KMS-11 (cell line): Measurements from ENCODE around the gene THAP11.
A peak's percentile ranks its signal among the peaks of the same experiment; 100 is the strongest.

ENCODE experiments used
- H2AFZ ChIP-seq: fragments of 200-600 bp; sonication (generic); 2 replicates; pipeline ENCODE4 v1.6.1; 2016; ENCODE audit warnings: antibody characterized with exemption, mixed run types, low read depth
- H3K27ac ChIP-seq: fragments of 200-600 bp; sonication (generic); 2 replicates; pipeline ENCODE4 v1.6.1; 2016; ENCODE audit warnings: mild to moderate bottlenecking, mixed run types
- H3K27me3 ChIP-seq: fragments of 200-600 bp; sonication (generic); 2 replicates; pipeline ENCODE4 v1.6.1; 2017; ENCODE audit warnings: mild to moderate bottlenecking, low read depth, mixed run types, moderate library complexity; ENCODE audit not compliant: insufficient read depth
- H3K36me3 ChIP-seq: fragments of 200-600 bp; sonication (generic); 2 replicates; pipeline ENCODE4 v1.6.1; 2017; ENCODE audit warnings: mild to moderate bottlenecking, mixed run types; ENCODE audit not compliant: insufficient read depth
- H3K4me1 ChIP-seq: fragments of 200-600 bp; sonication (generic); 2 replicates; pipeline ENCODE4 v1.6.1; 2016; ENCODE audit warnings: mild to moderate bottlenecking, low read depth, mixed run types; ENCODE audit not compliant: poor library complexity, severe bottlenecking
- H3K4me2 ChIP-seq: fragments of 200-600 bp; sonication (generic); 2 replicates; pipeline ENCODE4 v1.7.0; 2016; ENCODE audit warnings: mild to moderate bottlenecking, mixed run types
- H3K4me3 ChIP-seq: fragments of 200-600 bp; sonication (generic); IDR thresholded peaks from 2 replicates; pipeline ENCODE4 v1.6.1; 2017; ENCODE audit warnings: low read depth, low read length, mixed read lengths; ENCODE audit not compliant: insufficient read depth
- H3K79me2 ChIP-seq: fragments of 200-600 bp; sonication (generic); 2 replicates; pipeline ENCODE4 v1.6.1; 2016; ENCODE audit warnings: low read depth, mixed run types; ENCODE audit not compliant: insufficient read depth
- H3K9ac ChIP-seq: fragments of 200-600 bp; sonication (generic); 2 replicates; pipeline ENCODE4 v1.6.1; 2016; ENCODE audit warnings: mild to moderate bottlenecking, mixed run types
- H4K20me1 ChIP-seq: fragments of 200-600 bp; sonication (generic); 2 replicates; pipeline ENCODE4 v1.6.1; 2016; ENCODE audit warnings: mild to moderate bottlenecking, mixed run types; ENCODE audit not compliant: insufficient read depth
- TF ChIP-seq, protein P1 (sequence below): fragments of 200-600 bp; sonication (generic); conservative IDR thresholded peaks from 2 replicates; pipeline ENCODE4 v1.6.1; 2017; ENCODE audit warnings: low read depth, mild to moderate bottlenecking, antibody characterized with exemption, low read length, moderate library complexity, mixed read lengths

THAP11 gene

DNA sequence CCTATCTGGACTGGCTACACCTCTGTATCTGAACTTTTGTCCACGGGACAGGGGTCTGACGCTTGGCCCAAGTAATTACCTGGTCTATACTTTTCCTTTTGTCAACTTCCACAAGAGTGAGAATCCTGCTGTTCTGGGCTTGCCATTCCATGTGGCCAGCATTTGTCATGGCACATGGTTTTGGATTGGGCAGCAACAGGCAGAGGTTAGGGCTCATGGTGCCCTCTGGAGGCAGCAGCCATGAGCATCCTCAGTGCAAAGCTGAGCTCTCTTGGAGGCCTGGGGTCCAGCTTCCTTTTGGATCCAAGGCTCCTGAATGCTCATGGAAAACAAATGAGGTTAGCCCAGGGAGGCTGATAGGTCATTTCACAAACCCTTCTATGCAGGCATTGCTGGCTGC is 23.2 kb downstream of the THAP11 start:
- Histone ChIP-seq H3K9ac (no peak overlapping the region), H3K27me3 (no peaks in the 10 kb centered on the region), H4K20me1 (no peaks in the 10 kb centered on the region), H3K79me2 (peaks cover 26% of the 10 kb centered on the region; the same call in 1 of the 2 replicates), H3K27ac (no peak overlapping the region; the same call in 1 of the 2 replicates), H3K4me2 (no peak overlapping the region), H3K4me1 (peaks cover 29% of the 10 kb centered on the region), H3K4me3 (no peak overlapping the region), H2AFZ (no peak overlapping the region), H3K36me3 (peaks cover 4% of the 10 kb centered on the region; the same call in 1 of the 2 replicates)
- TF ChIP-seq, protein P1, sequence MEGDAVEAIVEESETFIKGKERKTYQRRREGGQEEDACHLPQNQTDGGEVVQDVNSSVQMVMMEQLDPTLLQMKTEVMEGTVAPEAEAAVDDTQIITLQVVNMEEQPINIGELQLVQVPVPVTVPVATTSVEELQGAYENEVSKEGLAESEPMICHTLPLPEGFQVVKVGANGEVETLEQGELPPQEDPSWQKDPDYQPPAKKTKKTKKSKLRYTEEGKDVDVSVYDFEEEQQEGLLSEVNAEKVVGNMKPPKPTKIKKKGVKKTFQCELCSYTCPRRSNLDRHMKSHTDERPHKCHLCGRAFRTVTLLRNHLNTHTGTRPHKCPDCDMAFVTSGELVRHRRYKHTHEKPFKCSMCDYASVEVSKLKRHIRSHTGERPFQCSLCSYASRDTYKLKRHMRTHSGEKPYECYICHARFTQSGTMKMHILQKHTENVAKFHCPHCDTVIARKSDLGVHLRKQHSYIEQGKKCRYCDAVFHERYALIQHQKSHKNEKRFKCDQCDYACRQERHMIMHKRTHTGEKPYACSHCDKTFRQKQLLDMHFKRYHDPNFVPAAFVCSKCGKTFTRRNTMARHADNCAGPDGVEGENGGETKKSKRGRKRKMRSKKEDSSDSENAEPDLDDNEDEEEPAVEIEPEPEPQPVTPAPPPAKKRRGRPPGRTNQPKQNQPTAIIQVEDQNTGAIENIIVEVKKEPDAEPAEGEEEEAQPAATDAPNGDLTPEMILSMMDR, result no peak; the same call in 1 of the 2 replicates

- TF ChIP-seq, protein P1, result no peak
- no peaks in the 10 kb centered on the region for H3K27me3 ChIP-seq
- H3K79me2 ChIP-seq, result peaks cover 3% of the 10 kb centered on the region
- no peaks in the 10 kb centered on the region for H4K20me1 ChIP-seq
- no peak overlapping the region for H3K27ac ChIP-seq
- no peak overlapping the region for H3K4me3 ChIP-seq
- peaks cover 32% of the 10 kb centered on the region for H3K4me1 ChIP-seq
- peaks cover 4% of the 10 kb centered on the region; the same call in 1 of the 2 replicates for H3K36me3 ChIP-seq
- H3K9ac ChIP-seq, result no peak overlapping the region
- no peak overlapping the region for H2AFZ ChIP-seq
- H3K4me2 ChIP-seq, result no peak overlapping the region
Measured at GRCh38 chr16:67868290-67868689, 26.2 kb downstream of the THAP11 start.

DNA sequence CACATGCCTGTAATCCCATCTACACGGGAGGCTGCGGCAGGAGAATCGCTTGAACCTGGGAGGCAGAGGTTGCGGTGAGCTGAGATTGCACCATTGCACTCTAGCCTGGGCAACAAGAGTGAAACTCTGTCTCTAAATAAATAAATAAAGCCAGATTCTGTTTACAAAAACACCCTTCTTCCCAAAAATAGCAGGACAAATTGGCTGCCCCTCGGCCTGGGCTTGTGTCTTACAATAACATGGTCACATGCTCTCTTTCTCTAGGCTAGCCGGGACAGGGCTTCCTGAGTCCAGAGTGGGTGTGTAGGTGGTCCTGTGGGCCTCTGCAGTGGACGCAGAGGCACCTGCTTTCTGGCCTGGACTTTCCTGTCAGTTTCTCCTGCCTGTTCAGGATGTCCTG is 27.5 kb downstream of the THAP11 start:
- TF ChIP-seq, protein P1, result no peak
- H3K36me3 ChIP-seq, result peaks cover 4% of the 10 kb centered on the region; the same call in 1 of the 2 replicates

DNA sequence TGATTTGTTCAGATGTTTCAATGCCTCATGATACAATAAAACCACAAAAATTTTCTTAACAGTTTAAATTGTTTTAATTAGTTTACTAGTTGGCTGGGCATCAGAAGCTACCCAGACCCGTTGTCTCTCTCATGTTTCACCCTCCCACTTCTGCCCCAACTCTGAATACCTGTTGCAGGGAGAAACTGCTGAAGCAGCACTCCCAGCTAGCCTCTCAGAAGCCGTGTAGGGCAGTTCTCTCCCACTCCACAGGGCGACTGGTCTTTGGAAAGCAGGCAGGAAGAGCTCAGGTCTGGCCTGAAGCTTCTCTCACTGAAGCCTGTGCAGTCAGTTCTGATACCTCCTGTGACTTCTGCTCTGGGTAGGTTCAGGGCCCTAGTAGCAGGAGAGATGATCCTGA is 29.1 kb downstream of the THAP11 start:
- H3K36me3 ChIP-seq, result peaks cover 4% of the 10 kb centered on the region; the same call in 1 of the 2 replicates
- H3K4me2 ChIP-seq, result no peak overlapping the region
- no peaks in the 10 kb centered on the region for H3K27me3 ChIP-seq
- no peak overlapping the region for H3K4me3 ChIP-seq
- H4K20me1 ChIP-seq, result no peaks in the 10 kb centered on the region
- TF ChIP-seq, protein P1, result no peak
- H3K9ac ChIP-seq, result no peak overlapping the region
- H3K79me2 ChIP-seq, result peaks cover 30% of the 10 kb centered on the region
- peak overlapping the region; percentile 60; the same call in 1 of the 2 replicates for H3K27ac ChIP-seq
- H3K4me1 ChIP-seq, result peaks cover 51% of the 10 kb centered on the region
- H2AFZ ChIP-seq, result no peak overlapping the region

More for the DNA sequence above, 27.5 kb downstream of the THAP11 start:
- H3K4me1 ChIP-seq, result peaks cover 41% of the 10 kb centered on the region
- H3K9ac ChIP-seq, result no peak overlapping the region
- no peak overlapping the region for H3K27ac ChIP-seq
- no peaks in the 10 kb centered on the region for H3K27me3 ChIP-seq
- H3K4me2 ChIP-seq, result no peak overlapping the region
- no peak overlapping the region for H3K4me3 ChIP-seq
- H4K20me1 ChIP-seq, result no peaks in the 10 kb centered on the region
- H2AFZ ChIP-seq, result no peak overlapping the region
- peaks cover 17% of the 10 kb centered on the region for H3K79me2 ChIP-seq
